Endometrium (tissue), 2 donors: ENCODE measurements around the gene PARK7.

ENCODE experiments used
- FAIRE-seq: peaks from 2 replicates; lab custom pipeline; 2012; peaks lifted over from hg19 to GRCh38; lab: Jason Lieb, UNC
- donor health status: control.
- donor health status: control.

Gene PARK7

GRCh38 chr1:7984811-7985210 lies 23.3 kb downstream of the PARK7 start:
- no peak for FAIRE-seq

DNA sequence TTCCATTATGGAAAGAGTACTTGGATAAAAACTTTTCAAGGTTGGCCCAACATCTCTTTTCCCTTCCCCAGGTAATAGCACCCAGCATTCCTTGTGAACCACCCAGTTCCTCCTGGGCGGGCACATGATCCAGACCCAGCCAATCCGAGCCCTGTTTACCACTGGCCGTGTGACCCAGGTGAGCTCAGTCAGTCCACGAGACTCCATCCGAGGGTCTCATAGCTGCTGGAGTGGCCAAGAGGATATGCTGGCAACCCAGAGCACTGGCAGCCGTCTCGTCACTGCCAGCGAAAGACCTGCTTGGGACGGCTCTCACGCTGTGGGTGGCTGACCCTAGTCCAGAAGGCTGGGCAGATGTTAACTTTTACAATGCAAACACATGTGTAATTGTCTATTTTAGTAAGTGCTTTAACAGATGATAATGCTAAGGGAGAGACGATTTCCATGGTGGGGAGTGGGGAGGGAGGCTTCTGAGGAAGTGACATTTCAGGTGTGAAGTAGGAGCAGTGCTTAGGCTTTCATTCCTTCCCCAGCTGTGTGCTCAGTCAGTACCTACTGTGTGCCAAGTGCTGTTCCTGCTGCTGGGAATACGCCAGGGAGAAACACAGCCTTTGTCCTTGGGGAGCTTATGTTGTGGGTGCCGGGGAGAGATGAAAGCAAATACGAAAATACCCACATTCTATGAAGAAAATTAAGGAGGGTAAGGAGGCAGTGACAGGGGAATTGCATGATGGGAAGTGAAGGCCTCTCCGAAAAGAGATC lies 24.5 kb downstream of the PARK7 start:
- no peak for FAIRE-seq

DNA sequence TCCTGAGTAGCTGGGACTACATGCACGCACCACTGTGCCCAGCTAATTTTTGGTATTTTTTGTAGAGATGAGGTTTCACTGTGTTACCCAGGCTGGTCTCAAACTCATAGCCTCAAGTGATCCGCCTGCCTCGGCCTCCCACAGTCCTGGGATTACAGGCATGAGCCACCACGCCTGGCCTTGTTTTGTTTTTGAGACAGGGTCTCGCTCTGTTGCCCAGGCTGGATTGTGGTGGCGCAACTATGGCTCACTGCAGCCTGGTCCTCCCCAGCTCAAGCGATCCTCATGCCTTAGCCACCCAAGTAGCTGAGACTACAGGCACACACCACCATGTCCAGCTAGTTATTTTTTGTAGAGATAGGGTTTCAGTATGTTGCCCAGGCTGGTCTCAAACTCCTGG lies 26.0 kb downstream of the PARK7 start:
- FAIRE-seq: no peak

- FAIRE-seq: no peak
Measured at GRCh38 chr1:7988576-7988975, 27.1 kb downstream of the PARK7 start.

DNA sequence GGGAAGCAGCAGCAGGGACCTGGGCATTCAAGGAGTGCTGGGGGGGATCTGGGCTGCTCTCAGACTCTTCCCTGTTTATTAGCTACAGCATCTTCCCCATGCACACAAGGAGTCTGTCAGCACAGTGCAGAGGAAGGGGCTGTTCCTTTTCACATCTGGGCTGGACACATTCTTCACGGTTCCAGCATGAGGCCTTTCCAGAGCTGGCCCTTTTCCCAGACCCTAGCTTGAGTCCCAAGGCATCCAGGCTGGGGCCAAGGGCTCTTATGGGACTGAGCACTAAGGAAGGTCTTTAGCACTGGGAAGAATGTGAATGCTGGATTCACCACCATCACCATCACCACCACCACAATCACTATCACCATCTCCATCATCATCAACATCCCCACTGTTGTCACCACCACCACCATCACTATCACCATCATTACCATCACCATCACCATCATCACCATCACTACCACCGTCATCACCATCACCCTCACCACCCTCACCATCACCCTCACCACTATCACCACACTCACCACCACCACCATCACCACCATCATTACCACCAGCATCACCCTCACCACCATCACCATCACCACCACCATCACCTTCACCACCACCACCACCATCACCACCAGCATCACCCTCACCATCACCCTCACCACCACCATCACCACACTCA lies 28.4 kb downstream of the PARK7 start:
- FAIRE-seq: no peak

DNA sequence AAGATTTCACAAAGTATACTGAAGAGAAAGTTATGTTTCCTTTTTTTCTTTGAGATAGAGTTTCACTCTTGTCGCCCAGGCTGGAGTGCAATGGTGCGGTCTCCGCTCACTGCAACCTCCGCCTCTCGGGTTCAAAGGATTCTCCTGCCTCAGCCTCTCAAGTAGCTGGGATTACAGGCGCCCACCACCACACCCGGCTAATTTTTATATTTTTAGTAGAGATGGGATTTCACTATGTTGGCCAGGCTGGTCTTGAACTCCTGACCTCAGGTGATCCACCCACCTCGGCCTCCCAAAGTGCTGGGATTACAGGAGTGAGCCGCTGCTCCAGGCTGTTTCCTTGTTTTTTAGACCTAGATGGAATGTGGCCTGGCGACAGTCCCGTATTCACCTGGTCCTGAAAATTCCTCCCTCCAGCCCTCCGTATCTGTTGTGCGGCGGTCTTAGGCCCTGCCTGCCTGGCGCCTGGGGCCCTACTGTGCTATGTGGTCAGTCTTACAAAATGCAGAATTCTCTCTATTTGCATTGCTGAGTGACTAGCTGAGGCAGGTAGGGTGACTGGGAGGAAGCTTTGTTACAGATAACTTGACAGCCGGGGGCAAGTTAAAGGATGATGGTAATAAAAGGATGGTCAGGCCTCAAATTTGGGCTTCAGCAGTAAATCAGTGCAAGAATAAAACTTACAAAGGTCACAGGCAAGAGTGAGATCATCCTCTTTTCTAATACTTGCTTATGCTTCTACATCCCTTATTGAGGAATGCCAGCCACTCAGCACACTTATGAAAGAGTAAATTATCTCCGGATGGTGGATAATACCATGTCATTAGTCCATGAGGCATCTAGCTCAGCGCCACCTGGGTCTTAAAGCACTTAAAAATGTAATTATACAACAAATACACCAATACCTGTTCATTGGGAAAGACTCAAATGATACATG lies 30.3 kb downstream of the PARK7 start:
- FAIRE-seq: no peak

GRCh38 chr1:7992885-7993284 lies 31.4 kb downstream of the PARK7 start:
- FAIRE-seq: no peak

GRCh38 chr1:7993593-7994479 lies 32.3 kb downstream of the PARK7 start:
- no peak for FAIRE-seq

GRCh38 chr1:7994827-7995226 lies 33.3 kb downstream of the PARK7 start:
- FAIRE-seq: no peak

GRCh38 chr1:7995437-7995836 lies 33.9 kb downstream of the PARK7 start:
- no peak for FAIRE-seq

DNA sequence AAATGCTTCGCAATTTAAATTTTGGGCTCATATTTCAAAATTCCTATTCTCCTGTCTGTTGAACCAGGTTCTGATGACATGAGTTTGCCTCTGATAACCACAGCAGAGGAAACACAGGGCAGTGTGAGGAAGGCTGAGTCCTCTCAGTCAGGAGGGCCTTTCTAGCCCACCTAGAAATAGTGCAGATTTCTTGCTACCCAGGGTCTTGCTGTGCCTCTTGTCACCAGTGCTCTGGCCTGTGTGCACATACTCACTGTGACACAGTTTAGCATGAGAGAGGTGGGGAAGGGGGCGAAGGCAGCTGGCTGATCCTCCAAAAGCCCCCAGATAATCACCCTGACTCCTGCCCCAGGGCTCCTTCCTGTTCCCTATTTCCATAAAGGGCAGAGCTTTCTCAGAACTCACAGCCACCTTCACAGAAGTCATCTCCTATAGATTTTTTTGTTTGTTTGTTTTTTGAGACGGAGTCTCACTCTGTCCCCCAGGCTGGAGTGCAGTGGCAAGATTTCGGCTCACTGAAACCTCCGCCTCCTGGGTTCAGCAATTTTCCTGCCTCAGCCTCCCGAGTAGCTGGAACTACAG lies 40.9 kb downstream of the PARK7 start:
- no peak for FAIRE-seq

DNA sequence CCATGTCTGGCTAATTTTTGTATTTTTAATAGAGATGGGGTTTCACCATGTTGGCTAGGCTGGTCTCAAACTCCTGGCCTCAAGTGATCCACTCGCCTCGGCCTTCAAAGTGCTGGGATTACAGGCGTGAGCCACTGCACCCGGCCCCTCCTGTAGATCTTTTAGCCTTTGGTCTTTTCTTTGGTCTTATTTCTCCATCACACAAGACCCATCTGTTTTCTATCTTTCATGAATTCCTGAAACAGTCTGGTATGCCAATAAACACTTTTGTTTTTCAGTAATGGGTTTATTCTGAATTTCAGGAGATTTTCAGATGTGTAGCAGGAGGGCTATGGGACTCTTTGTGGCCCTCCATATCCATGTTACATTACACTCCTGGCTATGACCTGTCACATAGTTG lies 41.4 kb downstream of the PARK7 start:
- no peak for FAIRE-seq

DNA sequence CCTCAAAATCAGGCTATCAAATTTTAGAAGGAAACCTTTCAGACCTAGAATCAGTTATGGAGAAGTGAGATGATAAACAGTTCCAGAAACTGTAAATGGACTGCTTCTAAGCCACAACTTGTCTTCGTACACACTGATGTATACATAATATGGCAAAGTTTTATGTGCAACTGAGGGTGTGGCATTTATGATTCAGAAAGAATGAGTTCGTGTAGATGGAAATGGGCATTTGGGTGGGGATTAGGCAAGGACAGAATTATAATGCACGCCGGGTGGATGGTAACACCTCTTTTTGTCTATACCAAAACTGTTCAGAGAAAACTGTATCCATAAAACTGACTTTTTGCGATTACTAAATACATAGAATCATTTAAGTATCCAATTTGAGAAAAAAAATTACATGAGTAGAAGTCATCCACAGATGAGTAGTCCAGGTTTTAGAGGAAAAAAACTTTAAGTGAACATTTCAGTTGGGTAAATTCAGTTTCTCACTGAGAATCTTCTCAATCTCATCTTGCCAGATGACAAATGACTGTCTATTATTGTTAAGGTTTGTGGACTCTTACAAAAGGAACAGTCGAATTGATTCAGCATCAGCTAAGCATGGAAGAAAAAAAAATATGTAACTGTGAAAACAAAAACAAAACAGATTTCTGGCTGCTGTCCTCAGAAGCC lies 42.1 kb downstream of the PARK7 start:
- no peak for FAIRE-seq

- FAIRE-seq: no peak
Measured at GRCh38 chr1:8004113-8004802, 42.7 kb downstream of the PARK7 start.

DNA sequence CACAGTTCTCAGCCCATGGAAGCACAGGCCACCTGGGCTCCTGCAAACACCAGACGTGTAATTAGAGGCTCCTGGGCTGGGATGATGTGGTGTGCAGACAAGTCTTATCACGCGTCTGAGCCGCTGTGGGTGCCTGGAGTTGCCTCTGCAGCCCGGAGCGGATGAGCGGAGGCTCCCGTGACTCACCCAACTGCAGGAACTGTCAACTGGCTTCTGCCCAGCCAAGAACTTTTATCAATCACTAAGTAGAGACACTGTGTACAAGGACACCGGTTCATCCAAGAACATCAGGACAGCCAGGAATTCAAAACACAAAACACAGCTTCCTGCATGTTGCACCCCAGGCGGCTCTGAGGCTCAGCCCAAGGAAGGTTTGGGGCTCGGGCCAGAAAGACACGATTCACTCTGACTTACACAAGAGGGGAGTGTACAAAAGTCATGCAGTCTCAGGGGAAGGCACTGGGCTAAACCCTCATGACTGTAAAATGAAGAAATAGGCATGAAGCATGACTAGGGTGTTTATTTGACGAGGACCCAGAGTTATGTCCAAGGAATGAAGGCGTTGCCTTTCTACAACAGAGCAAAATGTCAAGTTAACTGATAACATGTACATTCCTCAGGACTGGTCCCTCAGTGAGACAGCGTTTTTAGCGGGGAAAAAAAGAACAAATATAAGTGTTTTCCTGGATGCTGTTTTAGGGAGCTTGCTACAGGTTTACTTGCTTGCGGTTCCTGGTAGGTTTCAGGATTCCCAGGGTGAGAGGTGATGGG lies 43.5 kb downstream of the PARK7 start:
- FAIRE-seq: no peak

DNA sequence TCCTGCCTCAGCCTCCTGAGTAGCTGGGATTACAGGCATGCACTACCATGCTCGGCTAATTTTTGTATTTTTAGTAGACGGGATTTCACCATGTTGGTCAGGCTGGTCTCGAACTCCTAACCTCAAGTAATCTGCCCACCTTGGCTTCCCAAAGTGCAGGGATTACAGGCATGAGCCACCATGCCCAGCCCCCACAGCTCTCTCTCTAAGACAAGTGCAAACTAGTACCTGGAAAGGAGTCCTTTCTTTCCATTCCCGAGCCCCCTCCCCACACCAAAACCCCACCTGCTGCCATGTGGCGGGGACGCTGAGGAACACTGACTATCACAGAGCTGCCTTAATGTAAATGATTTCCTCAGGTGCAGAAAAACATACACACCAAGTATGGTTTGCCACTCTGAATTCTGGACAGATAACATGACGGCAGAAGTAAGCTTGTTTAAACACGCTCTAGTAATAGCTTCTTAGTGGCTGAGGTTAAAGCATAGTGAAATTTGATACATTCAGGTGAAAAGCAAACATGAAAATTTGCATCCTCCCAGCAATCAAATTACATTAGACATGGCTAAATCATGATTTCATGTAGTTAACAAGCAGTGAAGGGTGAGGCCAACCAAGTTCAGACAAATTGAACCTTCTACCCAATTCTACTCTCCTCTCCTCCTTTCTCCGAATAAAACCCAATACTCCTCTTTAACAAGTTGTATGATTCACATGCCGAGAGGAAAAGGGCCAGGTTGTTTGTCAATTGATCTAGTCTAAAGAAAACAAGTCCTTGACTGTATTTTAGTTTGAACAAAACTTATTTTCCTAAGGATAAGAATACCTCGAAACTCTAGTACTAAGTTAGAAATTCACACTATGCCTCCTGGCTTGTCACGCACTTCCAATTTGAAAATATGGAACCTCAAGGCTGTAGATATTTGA lies 44.8 kb downstream of the PARK7 start:
- FAIRE-seq: no peak

- FAIRE-seq: no peak
Measured at GRCh38 chr1:8009043-8010002, 47.8 kb downstream of the PARK7 start.
